GM12872 (cell line): ENCODE results near the gene SPRR2D.

Experiments
- TF ChIP-seq, protein P1 (sequence below): IDR thresholded peaks from 3 replicates; pipeline ENCODE4 v1.5.1; 2011; ENCODE audit warnings: low read depth, mild to moderate bottlenecking, low read length, moderate library complexity; ENCODE audit not compliant: insufficient read depth

SPRR2D gene

DNA sequence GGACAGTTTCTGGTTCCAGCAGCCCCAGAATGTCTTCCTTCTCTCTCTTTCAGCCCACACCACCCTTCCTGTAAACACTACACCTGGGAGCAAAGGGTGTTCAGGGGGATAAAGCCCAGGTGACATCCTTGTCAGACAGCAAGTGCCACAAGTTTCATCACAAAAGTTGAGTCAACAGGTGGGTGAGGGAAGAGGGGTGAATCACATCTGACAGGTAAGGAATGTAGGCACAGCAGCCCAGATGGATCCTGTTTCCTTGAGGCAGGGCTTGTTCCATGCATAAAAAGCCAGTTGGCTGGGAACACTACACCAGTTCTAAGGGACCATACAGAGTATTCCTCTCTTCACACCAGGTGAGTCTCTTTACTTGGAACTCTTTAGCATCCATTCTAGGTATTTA lies 10.0 kb downstream of the SPRR2D start, which contains the start of gene SPRR1B:
Gene SPRR1B (plus strand): TSS at position 309 of the 400 bp plus-strand sequence. CDS start 1,143 bp downstream, outside the sequence.
- TF ChIP-seq, protein P1, sequence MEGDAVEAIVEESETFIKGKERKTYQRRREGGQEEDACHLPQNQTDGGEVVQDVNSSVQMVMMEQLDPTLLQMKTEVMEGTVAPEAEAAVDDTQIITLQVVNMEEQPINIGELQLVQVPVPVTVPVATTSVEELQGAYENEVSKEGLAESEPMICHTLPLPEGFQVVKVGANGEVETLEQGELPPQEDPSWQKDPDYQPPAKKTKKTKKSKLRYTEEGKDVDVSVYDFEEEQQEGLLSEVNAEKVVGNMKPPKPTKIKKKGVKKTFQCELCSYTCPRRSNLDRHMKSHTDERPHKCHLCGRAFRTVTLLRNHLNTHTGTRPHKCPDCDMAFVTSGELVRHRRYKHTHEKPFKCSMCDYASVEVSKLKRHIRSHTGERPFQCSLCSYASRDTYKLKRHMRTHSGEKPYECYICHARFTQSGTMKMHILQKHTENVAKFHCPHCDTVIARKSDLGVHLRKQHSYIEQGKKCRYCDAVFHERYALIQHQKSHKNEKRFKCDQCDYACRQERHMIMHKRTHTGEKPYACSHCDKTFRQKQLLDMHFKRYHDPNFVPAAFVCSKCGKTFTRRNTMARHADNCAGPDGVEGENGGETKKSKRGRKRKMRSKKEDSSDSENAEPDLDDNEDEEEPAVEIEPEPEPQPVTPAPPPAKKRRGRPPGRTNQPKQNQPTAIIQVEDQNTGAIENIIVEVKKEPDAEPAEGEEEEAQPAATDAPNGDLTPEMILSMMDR = no peak

DNA sequence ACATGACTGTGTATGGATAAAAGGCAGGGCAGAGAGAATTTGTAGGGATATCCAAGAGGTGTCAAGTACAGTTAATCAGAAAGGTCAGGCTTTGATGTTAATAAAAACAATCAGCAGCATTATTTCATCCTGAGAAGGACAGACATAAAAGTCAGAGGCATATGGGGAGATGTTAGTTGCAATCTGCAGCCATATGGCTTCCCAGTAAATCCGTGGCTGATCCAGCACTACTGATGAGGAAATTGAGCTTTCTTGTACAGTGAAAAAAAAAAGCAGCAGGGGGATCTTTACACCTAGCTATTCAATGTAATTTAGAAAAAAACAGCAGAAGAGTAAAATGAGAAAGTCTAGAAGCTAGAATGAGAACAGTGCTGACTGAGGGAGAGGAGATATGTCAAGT lies 12.2 kb downstream of the SPRR2D start:
- TF ChIP-seq, protein P1 = no peak

DNA sequence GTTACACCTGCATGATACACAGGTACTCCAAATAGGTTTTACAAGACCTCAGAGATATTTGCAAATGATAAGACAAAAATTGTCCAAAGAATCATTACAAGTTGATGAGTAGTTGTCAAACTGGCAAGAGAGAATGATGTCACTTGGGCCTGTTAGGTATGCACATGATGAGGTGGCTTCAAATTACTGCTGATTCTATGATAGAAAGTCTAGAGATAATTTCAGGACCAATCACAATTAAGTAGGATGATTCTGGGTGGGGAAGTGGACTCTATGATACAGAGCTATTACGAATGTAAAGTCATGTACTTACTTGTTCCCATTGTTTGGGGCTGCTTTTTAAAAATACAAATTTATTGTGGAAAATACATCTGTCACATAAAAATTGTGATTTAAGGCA lies 15.1 kb downstream of the SPRR2D start:
- TF ChIP-seq, protein P1 = no peak

DNA sequence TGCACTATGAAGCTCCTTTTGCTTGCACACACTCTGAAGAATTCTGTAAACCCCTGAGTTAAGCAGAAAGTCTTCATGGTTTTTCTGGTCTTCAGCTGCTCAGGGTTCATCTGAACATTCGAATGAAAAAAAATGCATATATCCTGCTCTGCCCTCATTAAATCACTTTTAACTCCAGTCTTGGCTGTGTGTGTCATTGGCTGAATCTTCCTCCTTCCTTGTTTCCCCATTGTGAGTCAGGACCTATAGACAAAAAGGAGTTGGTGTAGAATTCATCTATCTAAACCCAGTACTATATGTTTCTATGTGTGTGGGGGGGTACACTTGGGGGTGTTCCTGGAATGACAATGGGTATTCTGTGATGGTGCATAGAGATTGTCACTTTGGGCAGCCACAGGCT lies 16.5 kb downstream of the SPRR2D start:
- TF ChIP-seq, protein P1 = no peak

DNA sequence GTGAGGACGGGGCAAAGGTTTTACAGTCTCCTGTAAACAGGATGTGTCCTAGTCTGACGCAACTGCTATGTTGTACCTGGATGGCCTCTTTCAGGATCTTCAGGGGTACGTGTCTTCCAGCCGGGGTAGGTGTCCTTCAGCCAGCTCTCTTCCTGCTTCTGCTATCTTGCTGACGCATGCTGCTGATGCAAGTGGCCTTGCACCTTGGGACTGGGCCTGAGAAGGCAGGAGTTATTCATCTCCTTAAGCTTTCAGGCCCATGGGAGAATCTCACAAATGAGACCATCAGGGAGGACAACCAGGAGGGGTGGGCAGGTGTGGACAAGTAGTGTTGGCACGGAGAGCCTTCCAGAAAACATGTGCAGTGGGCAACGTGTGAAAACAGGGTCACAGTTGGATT lies 17.8 kb downstream of the SPRR2D start:
- TF ChIP-seq, protein P1 = no peak

DNA sequence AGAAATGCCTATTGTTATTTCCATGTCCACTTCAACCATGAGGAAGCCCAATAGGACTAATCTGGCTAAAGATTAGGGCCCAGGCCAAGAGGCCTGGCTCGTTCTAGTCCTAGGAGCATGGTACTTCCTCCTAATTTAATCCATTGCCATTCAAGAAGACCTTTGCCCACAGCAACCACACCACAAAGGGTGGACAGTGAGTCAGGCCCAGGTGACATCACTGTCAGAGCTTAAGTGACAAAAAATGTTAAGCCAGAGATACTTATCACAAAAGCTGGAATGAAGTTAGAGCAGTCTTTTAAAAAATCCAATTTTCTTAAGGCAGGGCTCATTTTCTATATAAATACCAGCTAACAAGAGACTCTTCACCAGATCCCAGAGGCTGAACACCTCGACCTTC lies 39.5 kb downstream of the SPRR2D start, which contains the start of gene SPRR3:
Gene SPRR3 (plus strand): TSS at position 368 of the 400 bp plus-strand sequence. CDS start 1,272 bp downstream, outside the sequence.
- TF ChIP-seq, protein P1 = no peak

DNA sequence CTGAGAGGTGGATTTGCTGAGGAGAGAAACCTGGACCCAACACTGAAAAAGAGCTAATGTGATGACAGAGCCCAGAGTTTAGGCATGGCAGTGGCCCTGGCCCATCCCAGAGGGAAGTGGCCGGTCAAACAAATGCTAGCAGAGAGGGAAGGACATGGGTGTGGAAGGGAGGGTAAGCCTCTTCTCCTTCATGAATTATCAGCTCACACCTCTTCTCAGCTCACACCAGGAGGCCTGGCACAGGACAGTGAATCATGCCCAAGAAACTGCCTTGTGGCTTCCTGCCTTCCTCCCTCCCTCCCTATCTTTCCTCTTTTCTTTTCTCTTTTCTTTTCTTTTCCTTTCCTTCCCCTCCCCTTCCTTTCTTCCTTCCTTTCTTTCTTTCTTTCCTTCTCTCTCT lies 40.6 kb downstream of the SPRR2D start:
- TF ChIP-seq, protein P1 = no peak
